Hindlimb muscle (tissue), 1 donor: ENCODE data around the gene VIL1. TPM values are rescaled to one million over a fixed set of nuclear protein-coding genes. Genes with fewer than 3 reads are reported as not detected.

Source experiments
- DNase-seq: peaks from one replicate; pipeline ENCODE4 v3.0.0-alpha.2; 2013
- polyA plus RNA-seq: library from polyadenylated mRNA; unstranded; fragments of 120-200 nt; gene quantifications from one replicate; pipeline ENCODE4 v1.2.1, GENCODE V29; 2013; ENCODE audit not compliant: insufficient read length

Gene VIL1
- polyA plus RNA-seq, 1 donor = 0.09 TPM

GRCh38 chr2:218406949-218407618, 11.8 kb upstream of the VIL1 start:
- DNase-seq = peak; percentile 47

DNA sequence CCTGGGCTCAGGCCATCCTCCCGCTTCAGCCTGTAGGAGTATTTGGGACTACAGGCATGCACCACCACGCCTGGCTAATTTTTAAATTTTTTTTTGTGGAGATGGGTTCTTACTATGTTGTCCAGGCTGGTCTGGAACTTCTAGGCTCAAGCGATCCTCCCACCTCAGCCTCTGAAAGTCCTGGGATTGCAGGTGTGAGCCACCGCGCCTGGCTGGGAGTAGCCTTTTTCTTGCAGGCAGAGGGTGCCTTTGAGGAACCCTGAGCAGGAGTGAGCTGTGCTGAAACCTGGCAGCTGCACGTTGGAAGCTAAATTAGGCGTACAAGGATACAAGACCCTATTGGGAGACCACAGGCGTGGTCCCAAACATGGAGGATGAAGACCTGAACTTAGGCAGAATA, 11.2 kb upstream of the VIL1 start:
- no peak for DNase-seq

DNA sequence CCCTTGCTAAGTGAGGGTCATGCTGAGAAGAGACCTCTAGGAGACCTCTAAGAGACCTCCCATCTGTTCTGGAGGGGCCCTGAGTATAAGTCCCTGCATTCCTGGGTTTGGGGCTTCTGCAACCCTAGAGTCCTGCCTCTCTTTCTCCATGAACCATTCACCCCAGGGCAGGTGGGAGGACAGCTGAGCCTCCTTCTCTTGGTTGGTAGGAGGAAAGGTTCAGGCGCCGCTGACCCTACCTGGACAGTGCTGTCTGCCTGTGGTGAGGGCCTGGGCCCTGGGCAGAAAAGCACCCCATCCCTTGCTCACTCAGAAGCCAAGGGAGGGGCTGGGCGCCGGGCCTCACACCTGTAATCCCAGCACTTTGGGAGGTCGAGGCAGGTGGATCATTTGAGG, 604 bp upstream of the VIL1 start:
- no peak for DNase-seq

GRCh38 chr2:218419630-218420216, 800 bp downstream of the VIL1 start:
- no peak for DNase-seq

DNA sequence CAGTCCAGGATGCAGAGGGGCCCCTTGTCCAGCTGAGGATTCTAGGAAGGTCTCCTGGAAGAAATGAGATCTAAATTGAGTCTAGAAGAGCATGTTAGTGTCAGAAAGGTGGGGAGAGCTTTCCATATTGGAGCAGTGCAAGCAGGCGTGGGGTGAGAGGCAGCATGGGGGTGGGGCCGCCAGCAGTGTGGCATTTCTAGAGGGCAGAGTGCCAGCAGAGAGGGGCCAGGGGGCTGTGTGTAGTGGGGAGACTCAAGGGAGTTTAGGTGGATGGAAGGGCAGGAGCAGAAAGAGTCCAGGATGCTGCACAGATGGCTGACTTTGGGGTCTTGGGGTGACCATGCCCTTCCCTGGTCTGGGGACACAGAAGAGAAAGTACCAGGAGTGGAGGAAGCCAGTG, 2.1 kb downstream of the VIL1 start:
- DNase-seq = no peak

GRCh38 chr2:218422403-218423086, 3.6 kb downstream of the VIL1 start:
- DNase-seq = no peak

- no peak for DNase-seq
These were observed 4.7 kb downstream of the VIL1 start for GRCh38 chr2:218423584-218423983.

DNA sequence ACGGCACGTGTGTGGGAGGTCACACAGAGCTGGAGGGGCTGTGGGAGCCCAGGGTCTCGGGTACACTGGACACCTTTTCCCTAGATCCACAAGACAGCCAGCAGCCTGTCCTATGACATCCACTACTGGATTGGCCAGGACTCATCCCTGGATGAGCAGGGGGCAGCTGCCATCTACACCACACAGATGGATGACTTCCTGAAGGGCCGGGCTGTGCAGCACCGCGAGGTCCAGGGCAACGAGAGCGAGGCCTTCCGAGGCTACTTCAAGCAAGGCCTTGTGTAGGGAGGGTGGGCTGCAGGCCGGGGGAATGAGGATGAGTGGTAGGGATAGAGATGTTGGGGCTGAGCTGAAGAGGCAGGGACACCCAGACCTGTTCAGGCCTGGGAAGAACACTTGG, 6.6 kb downstream of the VIL1 start:
- DNase-seq = no peak

DNA sequence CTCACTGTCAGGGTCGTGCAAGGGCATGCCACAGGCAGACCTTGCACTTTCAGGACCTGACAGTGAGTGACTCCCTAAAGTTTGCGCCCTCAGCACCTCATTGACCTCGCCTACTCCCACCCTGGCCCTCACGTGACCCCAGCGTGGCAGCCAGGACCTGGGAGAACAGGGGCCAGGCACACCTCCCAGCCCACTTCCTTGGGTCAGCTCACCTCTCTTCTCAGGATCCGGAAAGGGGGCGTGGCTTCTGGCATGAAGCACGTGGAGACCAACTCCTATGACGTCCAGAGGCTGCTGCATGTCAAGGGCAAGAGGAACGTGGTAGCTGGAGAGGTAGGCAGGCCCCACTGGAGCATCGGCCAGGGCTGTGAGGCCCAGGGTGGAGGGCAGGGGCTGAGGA, 8.8 kb downstream of the VIL1 start:
- DNase-seq = no peak

DNA sequence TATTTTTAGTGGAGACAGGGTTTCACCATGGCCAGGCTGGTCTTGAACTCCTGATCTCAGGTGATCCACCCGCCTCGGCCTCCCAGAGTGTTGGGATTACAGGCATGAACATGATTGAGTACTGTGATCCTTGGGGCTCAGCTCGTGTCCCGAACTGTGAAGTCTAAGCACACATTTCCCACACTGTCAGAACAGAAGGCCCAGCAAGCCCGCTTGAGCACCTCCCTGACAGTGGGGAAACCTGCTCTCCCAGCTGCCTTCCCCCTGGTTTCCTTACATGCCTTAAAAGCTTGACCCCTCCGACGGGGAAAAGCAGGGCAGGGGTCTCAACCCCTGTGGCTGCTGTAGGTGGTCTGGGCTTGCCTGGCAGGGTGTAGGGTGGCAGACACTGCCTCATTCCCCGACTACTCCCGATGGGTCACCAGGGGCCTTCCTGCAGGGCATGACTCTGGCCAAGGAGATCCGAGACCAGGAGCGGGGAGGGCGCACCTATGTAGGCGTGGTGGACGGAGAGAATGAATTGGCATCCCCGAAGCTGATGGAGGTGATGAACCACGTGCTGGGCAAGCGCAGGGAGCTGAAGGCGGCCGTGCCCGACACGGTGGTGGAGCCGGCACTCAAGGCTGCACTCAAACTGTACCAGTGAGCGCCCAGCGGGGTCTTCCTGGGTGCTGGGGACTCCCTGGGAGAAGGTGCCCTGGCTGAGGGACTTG, 10.1 kb downstream of the VIL1 start:
- DNase-seq = no peak

GRCh38 chr2:218429911-218430692, 11.2 kb downstream of the VIL1 start:
- no peak for DNase-seq

DNA sequence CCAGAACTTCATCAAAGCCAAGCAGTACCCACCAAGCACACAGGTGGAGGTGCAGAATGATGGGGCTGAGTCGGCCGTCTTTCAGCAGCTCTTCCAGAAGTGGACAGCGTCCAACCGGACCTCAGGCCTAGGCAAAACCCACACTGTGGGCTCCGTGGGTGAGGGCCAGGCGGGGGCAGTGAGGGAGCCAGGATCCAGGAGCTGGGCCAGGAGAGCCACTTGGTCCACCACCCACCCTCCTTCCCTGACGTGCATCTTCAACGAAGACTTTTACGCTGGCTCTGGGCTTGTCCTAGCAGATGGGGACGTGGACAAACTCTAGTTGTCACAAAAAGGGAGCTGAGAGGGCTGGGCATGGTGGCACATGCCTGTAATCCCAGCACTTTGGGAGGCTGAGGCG, 11.8 kb downstream of the VIL1 start:
- no peak for DNase-seq

DNA sequence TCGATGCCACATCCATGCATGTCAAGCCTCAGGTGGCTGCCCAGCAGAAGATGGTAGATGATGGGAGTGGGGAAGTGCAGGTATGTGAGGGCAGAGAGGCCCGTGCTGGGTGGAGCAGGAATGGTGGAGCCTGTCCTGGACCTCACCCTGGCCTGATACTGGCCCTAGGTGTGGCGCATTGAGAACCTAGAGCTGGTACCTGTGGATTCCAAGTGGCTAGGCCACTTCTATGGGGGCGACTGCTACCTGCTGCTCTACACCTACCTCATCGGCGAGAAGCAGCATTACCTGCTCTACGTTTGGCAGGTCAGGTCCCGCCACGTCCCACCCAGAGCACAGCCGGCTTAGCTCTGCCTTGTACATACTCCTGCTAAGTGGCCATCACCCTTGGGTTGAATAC, 13.0 kb downstream of the VIL1 start:
- DNase-seq = no peak

DNA sequence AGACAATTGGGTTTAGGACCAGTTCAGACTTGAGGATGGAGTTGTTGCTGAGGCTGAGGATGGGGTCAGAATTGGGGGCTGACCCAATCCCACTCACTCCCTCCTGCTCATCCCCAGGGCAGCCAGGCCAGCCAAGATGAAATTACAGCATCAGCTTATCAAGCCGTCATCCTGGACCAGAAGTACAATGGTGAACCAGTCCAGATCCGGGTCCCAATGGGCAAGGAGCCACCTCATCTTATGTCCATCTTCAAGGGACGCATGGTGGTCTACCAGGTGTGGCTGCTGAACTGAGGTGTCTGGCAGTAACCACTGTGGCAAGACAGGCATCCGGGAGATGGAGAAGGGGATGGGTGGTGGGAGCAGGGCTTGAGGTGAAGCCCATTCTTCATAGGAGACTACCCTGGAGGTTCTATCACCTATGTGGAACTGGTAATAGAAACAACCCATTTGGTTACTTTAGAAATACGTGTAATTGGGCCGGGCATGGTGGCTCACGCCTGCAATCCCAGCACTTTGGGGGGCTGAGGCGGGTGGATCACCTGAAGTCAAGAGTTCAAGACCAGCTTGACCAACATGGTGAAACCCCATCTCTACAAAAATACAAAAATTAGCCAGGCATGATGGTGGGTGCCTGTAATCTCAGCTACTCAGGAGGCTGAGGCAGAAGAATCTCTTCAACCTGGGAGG, 13.9 kb downstream of the VIL1 start:
- no peak for DNase-seq

DNA sequence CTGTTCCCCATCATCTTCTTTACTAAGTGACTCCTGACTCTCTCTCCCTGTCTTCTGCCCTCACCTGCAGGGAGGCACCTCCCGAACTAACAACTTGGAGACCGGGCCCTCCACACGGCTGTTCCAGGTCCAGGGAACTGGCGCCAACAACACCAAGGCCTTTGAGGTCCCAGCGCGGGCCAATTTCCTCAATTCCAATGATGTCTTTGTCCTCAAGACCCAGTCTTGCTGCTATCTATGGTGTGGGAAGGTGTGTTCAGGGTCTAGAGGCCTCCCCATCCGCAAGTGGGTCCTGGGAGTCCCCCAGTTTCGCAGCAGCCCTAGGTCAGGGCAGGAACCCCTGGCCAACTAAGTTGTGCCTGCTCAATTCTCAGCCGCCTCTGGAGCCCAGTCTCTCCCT, 15.5 kb downstream of the VIL1 start:
- no peak for DNase-seq

GRCh38 chr2:218435003-218435982, 16.4 kb downstream of the VIL1 start:
- DNase-seq = no peak

GRCh38 chr2:218436992-218437391, 18.1 kb downstream of the VIL1 start:
- DNase-seq = no peak

DNA sequence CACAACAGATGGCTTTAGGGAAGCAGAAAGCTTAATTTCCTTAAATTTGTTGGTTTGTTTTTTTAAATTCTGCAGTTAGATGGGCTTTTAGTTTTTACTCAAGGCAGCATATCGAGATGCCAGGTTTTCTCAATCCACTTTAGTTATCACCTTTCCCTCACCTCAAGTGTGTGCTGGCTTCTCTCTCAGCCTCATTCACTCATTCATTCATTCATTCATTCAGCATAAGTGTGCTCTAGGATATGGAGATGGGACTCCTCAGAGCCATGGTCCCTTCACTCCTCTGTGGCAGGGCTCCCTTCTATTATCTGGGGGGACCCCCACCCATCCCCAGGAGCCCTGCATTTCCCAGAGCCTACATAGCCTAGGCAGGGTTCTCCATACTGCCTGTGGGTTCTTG, 19.0 kb downstream of the VIL1 start:
- no peak for DNase-seq

- no peak for DNase-seq
These were observed 19.7 kb downstream of the VIL1 start for GRCh38 chr2:218438596-218438995.

GRCh38 chr2:218444692-218445357, 25.9 kb downstream of the VIL1 start:
- DNase-seq = no peak
